ENCODE results near the gene TEDC2.
A peak's percentile ranks its signal among the peaks of the same experiment; 100 is the strongest.
"Not testable (repeated sequence)": the region's sequence is repeated elsewhere in the genome, so short reads cannot be mapped to it uniquely, and the experiment has no call there.

TEDC2 gene

GRCh38 chr16:2439598-2439997 is 20.3 kb upstream of the TEDC2 start:
- DNase-seq, result no peak

DNA sequence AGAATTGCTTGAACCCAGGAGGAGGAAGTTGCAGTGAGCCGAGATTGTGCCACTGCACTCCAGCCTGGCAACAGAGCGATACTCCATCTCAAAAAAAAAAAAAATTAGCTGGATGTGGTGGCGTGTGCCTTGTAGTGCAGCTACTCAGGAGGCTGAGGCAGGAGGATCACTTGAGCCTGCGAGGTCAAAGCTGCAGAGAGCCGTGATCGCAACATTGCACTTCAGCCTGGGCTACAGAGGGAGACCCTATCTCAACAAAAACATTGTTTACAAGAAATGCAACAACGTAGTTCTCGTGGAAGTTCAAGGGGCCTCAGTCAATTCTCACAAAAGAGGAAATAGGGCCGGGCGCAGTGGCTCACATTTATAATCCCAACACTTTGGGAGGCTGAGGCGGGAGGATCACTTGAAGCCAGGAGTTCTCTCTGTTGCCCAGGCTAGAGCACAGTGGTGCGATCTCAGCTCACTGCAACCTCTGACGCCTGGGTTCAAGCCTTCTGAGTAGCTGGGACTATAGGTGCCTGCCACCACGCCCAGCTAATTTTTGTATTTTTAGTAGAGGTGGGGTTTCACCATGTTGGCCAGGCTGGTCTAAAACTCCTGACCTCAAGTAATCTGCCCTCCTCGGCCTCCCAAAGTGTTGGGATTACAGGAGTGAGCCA is 18.6 kb upstream of the TEDC2 start:
- not testable (repeated sequence) for DNase-seq

- no peak for DNase-seq
These were observed 16.4 kb upstream of the TEDC2 start for GRCh38 chr16:2443555-2443954.

- DNase-seq, result no peak
These were observed 11.9 kb upstream of the TEDC2 start for GRCh38 chr16:2447920-2448583.

GRCh38 chr16:2449118-2449517 is 10.8 kb upstream of the TEDC2 start:
- DNase-seq, result no peak

DNA sequence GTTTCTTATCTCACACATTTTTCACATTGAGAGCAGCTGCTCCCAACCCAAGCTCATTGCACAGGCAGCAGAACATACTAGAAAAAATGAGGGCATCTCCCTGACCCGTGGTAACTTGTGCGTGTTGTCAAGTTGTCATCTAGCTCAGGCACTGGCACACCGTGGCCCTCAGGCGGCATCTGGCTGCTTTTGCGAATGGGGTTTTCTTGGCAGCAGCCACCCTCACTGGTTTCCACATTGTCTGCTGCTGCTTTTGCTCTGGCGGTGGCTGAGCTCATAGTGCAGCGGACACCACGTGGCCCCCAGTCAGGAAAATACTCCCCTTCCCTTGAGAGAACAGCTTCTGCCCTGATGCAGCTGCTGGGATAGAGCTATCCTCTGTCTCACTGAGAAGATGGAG is 9.4 kb upstream of the TEDC2 start:
- no peak for DNase-seq

DNA sequence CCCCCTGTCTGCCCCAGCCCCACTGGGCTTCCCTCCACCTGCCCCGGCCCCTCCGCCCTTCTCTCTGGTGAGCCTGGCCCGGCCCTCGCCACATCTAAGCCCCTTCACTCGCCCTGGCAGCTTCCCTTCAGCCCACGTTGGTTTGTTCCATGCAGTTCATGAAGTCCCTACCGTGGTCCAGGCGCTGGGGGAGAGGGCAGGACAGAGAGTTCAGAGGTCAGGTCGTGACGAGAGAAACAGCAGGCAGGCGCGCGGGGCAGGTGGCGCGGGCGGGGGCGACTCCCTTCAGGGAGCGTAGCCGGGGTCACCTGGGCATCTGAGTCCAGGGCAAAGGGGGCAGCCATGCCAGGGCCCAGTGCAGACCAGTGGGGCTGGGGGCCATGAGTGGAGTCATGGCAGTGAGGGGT is 8.9 kb upstream of the TEDC2 start:
- DNase-seq, result no peak

- no peak for DNase-seq
These were observed 8.0 kb upstream of the TEDC2 start for GRCh38 chr16:2451851-2452320.

DNA sequence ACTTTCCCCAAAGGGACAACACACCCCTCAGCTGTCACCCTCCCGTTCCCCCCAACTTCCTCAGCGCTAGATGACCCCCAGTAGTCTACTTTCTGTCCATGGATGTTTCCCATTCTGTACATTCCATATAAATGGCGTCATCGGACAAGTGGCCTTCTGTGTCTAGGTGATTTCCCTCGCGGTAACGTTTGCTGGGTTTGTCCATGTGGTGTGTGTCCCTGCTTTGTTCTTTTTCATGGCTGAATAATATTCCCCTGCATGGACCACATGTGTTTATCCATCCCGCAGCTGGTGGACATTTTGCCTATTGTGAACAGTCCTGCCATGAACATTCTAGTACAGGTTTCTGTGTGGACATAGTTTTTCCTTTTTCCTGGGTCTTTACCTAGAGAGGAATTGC is 7.3 kb upstream of the TEDC2 start:
- DNase-seq, result no peak

DNA sequence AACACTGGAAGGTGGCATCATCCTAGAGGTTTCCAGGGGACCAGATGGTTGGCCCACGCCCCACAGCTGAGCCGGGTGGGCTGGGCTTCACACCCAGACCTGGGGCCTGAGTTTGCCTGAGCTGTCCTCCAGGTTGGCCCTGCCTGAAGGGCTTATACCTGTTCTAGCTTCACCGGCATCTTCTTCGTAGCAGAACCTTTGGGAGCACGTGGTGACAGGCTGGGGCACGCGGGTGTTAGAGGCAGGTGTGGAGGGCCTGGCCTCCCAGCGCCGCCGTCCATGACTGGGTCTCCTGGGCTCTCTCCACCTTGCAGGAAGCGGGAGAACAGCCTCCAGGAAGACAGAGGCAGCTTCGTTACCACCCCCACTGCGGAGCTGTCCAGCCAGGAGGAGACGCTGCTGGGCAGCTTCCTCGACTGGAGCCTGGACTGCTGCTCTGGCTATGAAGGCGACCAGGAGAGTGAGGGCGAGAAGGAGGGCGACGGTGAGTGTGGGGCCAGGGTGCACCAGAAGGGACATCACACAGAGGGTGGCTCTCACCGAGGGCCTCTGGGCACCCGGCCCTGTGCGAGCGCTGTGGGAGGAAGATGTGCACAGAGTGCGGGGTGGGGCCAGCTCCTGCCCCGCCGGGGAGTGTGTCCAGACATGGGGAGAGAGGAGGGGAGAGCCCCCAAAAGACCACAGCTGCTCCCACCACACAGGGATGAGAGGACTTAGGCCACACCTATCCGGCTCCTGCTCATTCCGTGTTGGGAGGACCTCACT is 4.6 kb upstream of the TEDC2 start:
- DNase-seq, result no peak

DNA sequence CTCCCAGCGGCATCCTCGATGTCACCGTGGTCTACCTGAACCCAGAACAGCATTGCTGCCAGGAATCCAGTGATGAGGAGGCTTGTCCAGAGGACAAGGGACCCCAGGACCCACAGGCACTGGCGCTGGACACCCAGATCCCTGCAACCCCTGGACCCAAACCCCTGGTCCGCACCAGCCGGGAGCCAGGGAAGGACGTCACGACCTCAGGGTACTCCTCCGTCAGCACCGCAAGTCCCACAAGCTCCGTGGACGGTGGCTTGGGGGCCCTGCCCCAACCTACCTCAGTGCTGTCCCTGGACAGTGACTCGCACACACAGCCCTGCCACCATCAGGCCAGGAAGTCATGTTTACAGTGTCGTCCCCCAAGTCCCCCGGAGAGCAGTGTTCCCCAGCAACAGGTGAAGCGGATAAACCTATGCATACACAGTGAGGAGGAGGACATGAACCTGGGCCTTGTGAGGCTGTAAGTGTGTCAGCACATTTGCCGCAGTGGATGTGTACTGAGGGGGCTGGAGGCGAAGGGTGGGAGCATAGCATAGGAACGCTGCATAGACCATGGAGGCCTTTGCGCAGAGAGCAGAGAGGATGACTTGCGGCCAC is 3.3 kb upstream of the TEDC2 start:
- no peak for DNase-seq

DNA sequence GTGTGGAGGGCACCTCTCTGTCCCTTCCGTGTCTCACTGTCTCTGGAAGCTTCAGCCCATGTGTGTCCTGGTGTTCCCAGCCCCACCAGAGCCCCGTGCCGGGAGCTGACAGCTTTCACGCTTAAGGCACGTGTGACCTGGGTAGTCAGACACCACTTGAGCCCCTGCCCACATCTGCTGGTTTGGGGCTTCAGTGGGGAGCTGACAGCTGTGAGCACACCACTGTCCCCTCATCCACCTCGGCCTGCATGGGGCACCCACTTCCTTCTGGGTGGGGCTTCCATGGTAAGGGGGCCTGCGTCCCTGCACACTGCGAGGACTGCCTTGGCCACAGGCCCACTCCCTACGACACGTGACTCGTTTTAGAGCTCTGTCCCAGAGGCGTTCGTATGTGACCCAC is 2.6 kb upstream of the TEDC2 start:
- no peak for DNase-seq

DNA sequence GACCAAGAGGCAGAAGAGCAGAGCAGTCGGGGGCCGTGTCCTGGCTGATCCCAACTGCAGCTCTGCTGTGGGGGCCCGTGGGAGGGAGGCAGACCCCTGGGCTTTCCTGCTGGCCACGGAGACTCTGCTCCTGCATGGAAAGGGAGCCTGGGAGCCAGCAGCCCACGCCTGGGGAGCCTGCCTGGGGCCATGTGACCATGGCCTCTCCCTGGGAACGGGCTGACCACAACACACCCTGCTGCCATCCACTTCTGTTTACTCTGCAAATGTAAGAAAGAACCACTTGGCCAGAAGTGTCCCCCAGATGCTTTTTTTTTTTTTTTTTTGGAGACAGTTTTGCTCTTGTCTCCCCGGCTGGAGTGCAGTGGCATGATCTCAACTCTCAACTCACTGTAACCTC is 2.0 kb upstream of the TEDC2 start:
- DNase-seq, result no peak

GRCh38 chr16:2458887-2459646 is 842 bp upstream of the TEDC2 start:
- DNase-seq, result no peak

DNA sequence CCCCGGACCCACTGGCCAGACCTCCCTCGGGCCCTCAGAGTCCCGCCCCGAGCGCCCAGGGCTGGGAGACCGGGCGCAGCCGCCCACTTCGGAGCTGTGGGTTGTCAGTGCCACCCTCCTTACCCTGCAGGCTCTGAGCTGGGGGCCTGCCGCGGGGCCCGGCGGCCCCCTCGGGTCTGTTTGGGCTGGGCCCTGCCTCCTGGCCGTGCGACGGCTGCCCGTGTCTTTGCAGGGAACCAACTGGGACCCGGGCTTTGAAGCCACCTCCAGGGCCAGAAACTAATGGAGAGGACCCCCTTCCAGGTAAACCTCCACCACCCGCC is 443 bp downstream of the TEDC2 start:
- no peak for DNase-seq

- no peak for DNase-seq
These were observed 1.0 kb downstream of the TEDC2 start for GRCh38 chr16:2460916-2461315.

DNA sequence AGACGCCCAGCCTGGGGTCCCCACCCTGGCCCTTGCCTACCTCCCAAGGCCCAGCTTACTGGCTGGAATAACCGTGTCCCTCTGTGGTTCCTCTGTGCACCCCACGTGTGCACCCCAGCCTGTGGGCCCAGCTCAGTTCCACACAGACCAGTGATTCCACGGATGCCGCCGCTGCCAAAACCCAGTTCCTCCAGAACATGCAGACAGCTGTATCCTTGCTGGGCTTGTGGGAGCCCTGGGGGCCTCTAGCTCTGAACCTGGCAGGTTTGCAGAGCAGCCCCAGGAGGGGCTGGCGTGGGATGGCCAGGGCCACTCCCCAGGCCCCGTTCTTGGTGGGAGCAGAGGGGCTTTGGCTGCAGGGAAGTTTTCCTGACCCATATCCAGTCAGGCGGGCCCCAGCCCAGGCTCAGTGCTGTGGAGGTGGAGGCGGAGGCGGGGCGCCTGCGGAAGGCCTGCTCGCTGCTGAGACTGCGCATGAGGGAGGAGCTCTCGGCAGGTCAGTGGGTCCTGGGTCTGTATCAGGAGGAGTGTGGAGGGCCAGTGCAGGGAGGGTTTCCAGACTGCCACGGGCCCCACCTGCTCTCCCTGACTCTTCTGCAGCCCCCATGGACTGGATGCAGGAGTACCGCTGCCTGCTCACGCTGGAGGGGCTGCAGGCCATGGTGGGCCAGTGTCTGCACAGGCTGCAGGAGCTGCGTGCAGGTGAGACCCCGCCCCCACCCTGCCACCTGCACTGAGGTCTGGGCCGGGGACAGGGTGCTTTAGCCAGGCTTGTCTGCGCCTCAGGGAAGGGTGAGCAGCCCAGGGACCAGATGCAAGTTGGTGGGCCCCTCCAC is 2.3 kb downstream of the TEDC2 start:
- DNase-seq, result no peak

GRCh38 chr16:2464333-2464732 is 4.4 kb downstream of the TEDC2 start:
- no peak for DNase-seq

DNA sequence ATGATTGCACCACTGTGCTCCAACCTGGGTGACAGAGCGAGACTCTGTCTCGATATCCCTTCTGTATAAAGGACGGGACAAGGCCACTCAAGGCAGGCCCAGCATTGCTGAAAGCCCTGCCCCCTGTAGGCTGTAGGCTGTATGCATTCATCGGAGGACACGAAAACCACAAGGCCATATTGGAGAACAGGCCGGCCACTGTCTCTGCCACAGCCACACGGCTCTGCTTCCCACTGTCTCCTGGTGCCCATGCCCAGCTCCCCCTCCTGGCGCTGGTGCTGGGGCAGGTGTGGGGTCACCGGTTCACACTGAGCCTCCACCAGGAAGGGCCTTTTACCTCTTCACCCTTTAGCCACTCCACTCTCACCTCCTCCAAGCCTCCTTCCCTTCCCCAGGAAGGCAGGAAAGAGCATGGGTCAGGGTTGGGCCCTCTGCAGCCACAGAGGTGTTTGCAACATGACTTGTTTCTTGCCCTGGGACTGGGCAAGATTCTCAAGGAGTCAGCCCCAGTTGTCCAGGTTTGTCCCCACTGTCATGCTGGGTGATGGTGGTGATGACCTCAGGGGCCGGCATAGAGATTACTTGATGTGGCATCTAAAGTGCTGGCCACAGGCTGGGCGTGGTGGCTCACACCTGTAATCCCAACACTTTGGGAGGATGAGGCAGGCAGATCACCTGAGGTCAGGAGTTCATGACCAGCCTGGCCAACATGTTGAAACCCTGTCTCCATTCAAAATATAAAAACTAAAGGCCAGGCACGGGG is 5.9 kb downstream of the TEDC2 start:
- peak; percentile 51 for DNase-seq

GRCh38 chr16:2466667-2467527 is 7.0 kb downstream of the TEDC2 start:
- no peak for DNase-seq
